Measurements from ENCODE around the gene PSD4. TPM values are rescaled to one million over a fixed set of nuclear protein-coding genes. Genes with fewer than 3 reads are reported as not detected.

The PSD4 gene
- total RNA-seq, 2 donors from 2014 or later: 174 to 200 TPM

GRCh38 chr2:113202305-113203216 lies 28.8 kb downstream of the PSD4 start:
- Mint-ChIP-seq H3K27me3 (ENCODE audit: low read depth) (no peaks in the 10 kb centered on the region), H3K9me3 (no peaks in the 10 kb centered on the region), H3K27ac (peak overlapping the region; percentile 48), H3K36me3 (ENCODE audit: insufficient read depth in 2 of 2) (peaks cover 3 to 10% of the 10 kb centered on the region in 2 donors), H3K4me1 (ENCODE audit: low read depth) (peaks cover 23% of the 10 kb centered on the region), H3K4me3 (no peak overlapping the region)
- ATAC-seq (replicated peaks in 1 of 2): no peak
- DNase-seq: no peak

- Mint-ChIP-seq H3K27me3 (ENCODE audit: low read depth) (no peaks in the 10 kb centered on the region), H3K4me3 (no peak overlapping the region), H3K9me3 (no peaks in the 10 kb centered on the region), H3K27ac (peak overlapping the region; percentile 48), H3K36me3 (ENCODE audit: insufficient read depth in 2 of 2) (peaks cover 3 to 8% of the 10 kb centered on the region in 2 donors), H3K4me1 (ENCODE audit: low read depth) (peaks cover 23% of the 10 kb centered on the region)
- ATAC-seq (replicated peaks in 1 of 2) (no peak), DNase-seq (no peak)
These were observed 29.4 kb downstream of the PSD4 start for GRCh38 chr2:113203217-113203530.

DNA sequence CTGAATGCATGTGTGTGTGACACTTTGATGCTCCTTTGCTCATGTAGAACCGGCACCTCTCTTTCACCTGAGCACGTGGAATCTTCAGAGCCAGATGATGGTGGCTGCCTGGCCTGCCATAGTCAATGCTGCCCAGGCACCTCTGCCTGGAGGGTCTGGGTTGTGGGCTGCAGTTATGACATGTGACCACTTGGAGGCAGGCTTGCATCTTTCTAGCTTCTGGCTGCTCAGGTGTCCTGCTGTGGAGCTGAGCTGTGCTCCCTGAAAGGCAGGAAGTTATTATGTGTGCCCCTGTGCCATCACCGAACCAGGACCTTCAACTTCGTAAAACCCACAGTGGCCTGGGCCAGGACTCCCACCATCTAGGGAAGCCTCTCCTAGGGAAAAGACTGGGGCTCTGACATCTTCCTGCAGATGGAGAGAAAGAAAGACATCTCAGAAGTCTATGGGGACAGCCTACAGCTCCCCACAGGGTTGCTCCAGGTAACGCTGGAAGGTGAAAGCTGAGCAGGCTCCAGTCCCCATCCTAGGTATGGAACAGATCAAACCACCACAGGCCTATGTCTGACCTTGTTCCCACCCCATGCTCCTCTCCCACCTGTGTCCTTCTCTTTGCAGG lies 30.2 kb downstream of the PSD4 start:
- Mint-ChIP-seq H3K9me3 (no peaks in the 10 kb centered on the region), H3K36me3 (ENCODE audit: insufficient read depth in 2 of 2) (peaks cover 3 to 6% of the 10 kb centered on the region in 2 donors), H3K4me3 (no peak overlapping the region), H3K4me1 (ENCODE audit: low read depth) (peaks cover 23% of the 10 kb centered on the region), H3K27me3 (ENCODE audit: low read depth) (no peaks in the 10 kb centered on the region), H3K27ac (peak overlapping the region; percentile 48)
- DNase-seq (peak; percentile 72 to 77), ATAC-seq (replicated peaks in 1 of 2) (peak; percentile 72 to 77)

- Mint-ChIP-seq H3K9me3 (no peaks in the 10 kb centered on the region), H3K4me3 (no peak overlapping the region), H3K27me3 (ENCODE audit: low read depth) (no peaks in the 10 kb centered on the region), H3K4me1 (ENCODE audit: low read depth) (peaks cover 19% of the 10 kb centered on the region), H3K27ac (peak overlapping the region; percentile 67), H3K36me3 (ENCODE audit: insufficient read depth in 2 of 2) (peaks cover 0 to 3% of the 10 kb centered on the region in 2 donors)
- ATAC-seq (replicated peaks in 1 of 2) (no peak), DNase-seq (no peak)
These were observed 32.5 kb downstream of the PSD4 start for GRCh38 chr2:113206251-113206650.

DNA sequence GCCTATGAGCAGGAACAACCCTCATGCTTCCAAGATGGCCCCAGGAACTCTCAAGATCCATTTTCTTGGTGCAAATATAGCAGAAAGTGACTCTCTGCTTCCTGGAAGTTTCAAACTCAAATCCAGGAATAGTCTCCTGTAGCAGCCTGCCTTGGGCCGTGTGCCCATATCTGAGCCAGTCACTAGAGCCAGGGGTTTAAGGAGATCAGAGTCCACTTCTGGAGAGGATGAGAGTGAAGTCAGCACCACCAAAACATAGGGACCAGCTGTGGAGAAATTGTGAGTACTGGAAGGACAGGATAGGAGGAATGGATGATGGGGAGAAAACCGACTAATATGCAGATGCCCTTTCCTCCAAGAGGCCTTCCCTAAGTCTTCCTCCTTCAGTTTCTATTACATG lies 33.2 kb downstream of the PSD4 start:
- H3K36me3 Mint-ChIP-seq (ENCODE audit: insufficient read depth in 2 of 2): peaks cover 0 to 3% of the 10 kb centered on the region in 2 donors
- peaks cover 19% of the 10 kb centered on the region for H3K4me1 Mint-ChIP-seq (ENCODE audit: low read depth)
- H3K9me3 Mint-ChIP-seq: no peaks in the 10 kb centered on the region
- ATAC-seq (replicated peaks in 1 of 2) (no peak), DNase-seq (no peak)
- no peak overlapping the region for H3K4me3 Mint-ChIP-seq
- no peak overlapping the region for H3K27ac Mint-ChIP-seq
- no peaks in the 10 kb centered on the region for H3K27me3 Mint-ChIP-seq (ENCODE audit: low read depth)

DNA sequence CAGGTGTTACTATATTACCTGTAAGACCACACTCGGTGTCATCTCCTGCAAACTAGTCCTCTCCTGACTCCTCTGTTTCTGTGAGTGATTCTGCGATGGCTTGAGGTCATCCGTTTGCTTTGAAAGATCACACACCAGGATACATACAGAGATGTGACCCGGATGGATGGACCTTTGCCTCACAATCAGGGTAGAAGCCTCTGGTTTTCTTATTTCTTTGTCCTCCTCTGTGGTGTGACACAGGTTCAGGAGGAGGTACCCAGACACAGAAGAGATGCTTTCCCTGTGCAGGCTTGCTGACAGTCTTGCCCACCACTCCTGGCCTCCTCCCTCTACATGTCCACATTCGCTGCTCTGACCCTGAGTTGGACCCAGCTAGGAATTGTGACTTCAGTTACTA lies 34.6 kb downstream of the PSD4 start:
- H3K4me3 Mint-ChIP-seq: no peak overlapping the region

DNA sequence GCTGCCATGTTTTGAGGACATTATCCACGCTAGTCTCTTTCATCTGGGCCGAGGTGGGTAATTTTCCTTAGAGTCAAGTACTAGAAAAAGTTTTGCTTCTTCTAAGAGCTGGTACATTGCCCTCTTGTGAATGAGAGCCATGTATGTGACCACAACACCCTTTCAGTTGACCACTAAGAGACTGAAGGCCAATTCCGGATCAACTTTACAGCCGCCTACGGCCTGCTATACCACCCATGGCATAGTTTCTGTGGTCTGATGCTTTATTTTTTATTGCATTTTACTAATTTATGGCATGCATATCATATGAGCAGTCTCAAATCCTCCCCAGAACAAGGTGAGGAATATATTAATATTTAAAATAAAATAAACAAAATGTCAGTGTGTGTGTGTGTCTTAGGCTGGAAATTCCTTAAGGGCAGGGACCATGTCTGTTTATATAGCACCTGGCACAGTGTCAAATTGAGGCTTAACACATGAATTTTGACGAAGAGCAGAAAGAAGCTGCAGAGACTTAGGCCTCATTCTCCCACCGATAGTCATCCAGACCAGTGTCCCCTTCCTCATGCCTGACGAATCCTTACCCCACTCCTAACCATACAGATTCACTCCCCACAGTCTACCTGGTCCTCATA lies 35.4 kb downstream of the PSD4 start:
- Mint-ChIP-seq H3K9me3 (no peaks in the 10 kb centered on the region), H3K36me3 (ENCODE audit: insufficient read depth in 2 of 2) (no peaks in the 10 kb centered on the region), H3K27ac (no peak overlapping the region), H3K4me3 (no peak overlapping the region), H3K27me3 (ENCODE audit: low read depth) (no peaks in the 10 kb centered on the region), H3K4me1 (ENCODE audit: low read depth) (peaks cover 8% of the 10 kb centered on the region)
- DNase-seq: no peak
- ATAC-seq (replicated peaks in 1 of 2): no peak

More for the DNA sequence above, 34.6 kb downstream of the PSD4 start:
- no peak overlapping the region for H3K27ac Mint-ChIP-seq
- H3K9me3 Mint-ChIP-seq: no peaks in the 10 kb centered on the region
- DNase-seq (no peak), ATAC-seq (replicated peaks in 1 of 2) (no peak)
- peaks cover 15% of the 10 kb centered on the region for H3K4me1 Mint-ChIP-seq (ENCODE audit: low read depth)
- H3K36me3 Mint-ChIP-seq (ENCODE audit: insufficient read depth in 2 of 2): no peaks in the 10 kb centered on the region
- no peaks in the 10 kb centered on the region for H3K27me3 Mint-ChIP-seq (ENCODE audit: low read depth)

- ATAC-seq (replicated peaks in 1 of 2) (peak in 1 of 2 donors; percentile 20), DNase-seq (no peak)
- Mint-ChIP-seq H3K4me3 (no peak overlapping the region), H3K27me3 (ENCODE audit: low read depth) (no peaks in the 10 kb centered on the region), H3K27ac (no peak overlapping the region), H3K4me1 (ENCODE audit: low read depth) (peaks cover 6% of the 10 kb centered on the region), H3K36me3 (ENCODE audit: insufficient read depth in 2 of 2) (no peaks in the 10 kb centered on the region), H3K9me3 (no peaks in the 10 kb centered on the region)
These were observed 35.9 kb downstream of the PSD4 start for GRCh38 chr2:113209646-113210171.

GRCh38 chr2:113211226-113212105 lies 37.7 kb downstream of the PSD4 start:
- Mint-ChIP-seq H3K4me3 (no peak overlapping the region), H3K4me1 (ENCODE audit: low read depth) (no peaks in the 10 kb centered on the region), H3K27me3 (ENCODE audit: low read depth) (no peaks in the 10 kb centered on the region), H3K36me3 (ENCODE audit: insufficient read depth in 2 of 2) (no peaks in the 10 kb centered on the region), H3K9me3 (no peaks in the 10 kb centered on the region), H3K27ac (no peak overlapping the region)
- ATAC-seq (replicated peaks in 1 of 2): no peak
- DNase-seq: no peak

DNA sequence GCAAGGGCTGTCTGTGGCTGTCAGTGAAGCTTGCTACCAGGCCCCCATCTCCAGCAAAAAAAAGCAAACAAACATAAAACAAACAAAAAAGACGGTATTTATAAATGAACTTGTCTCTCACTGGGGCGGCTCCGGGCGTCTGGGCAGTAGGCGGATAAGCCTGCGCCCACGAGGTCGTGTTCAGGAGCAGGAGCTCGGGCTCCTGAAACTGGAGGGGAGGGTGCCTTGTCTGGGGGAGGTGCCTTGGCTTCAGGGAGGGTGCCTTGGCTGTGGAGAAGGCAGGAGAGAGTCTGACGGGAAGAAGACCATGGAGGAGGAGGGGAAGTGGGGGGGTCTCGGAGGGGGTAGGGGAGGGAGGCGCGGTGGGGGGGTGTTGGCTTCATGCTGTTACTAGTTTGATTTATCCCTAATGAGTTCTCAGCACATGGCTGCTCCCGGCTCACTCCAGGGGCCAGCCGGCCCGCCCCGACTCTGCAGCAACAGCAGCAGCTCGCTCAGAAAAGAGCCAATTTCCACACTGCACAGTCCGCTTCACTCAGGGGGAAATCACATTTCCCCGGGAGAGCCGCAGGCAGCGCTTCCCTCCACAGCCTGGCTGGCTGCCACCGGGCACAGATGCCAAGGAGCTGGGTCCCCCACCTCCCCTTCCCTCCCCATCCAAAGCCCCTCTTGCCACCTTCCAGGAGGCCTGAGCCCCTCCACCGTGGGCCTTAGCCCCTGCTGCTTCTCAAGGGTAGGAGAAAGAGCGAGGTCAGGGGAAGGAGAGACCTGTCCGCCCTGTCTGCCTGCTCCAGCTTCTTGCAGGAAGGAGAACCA lies 38.7 kb downstream of the PSD4 start:
- H3K27me3 Mint-ChIP-seq (ENCODE audit: low read depth): no peaks in the 10 kb centered on the region
- peaks cover 5% of the 10 kb centered on the region for H3K4me1 Mint-ChIP-seq (ENCODE audit: low read depth)
- H3K27ac Mint-ChIP-seq: peak overlapping the region; percentile 22
- ATAC-seq (replicated peaks in 1 of 2): peak in 1 of 2 donors; percentile 8
- no peaks in the 10 kb centered on the region for H3K36me3 Mint-ChIP-seq (ENCODE audit: insufficient read depth in 2 of 2)
- H3K9me3 Mint-ChIP-seq: no peaks in the 10 kb centered on the region
- H3K4me3 Mint-ChIP-seq: no peak overlapping the region
- DNase-seq: no peak

- no peaks in the 10 kb centered on the region for H3K9me3 Mint-ChIP-seq
- peak overlapping the region; percentile 15 for H3K27ac Mint-ChIP-seq
- H3K36me3 Mint-ChIP-seq (ENCODE audit: insufficient read depth in 2 of 2): no peaks in the 10 kb centered on the region
- no peaks in the 10 kb centered on the region for H3K27me3 Mint-ChIP-seq (ENCODE audit: low read depth)
- H3K4me1 Mint-ChIP-seq (ENCODE audit: low read depth): peaks cover 14% of the 10 kb centered on the region
- no peak for ATAC-seq (replicated peaks in 1 of 2)
- DNase-seq: no peak
- no peak overlapping the region for H3K4me3 Mint-ChIP-seq
These were observed 39.5 kb downstream of the PSD4 start for GRCh38 chr2:113213061-113213930.

Measured in activated T-cell treated with anti-CD3 and anti-CD28 coated beads, Interleukin-2, amount 50 U/mL, for 72 hours (primary cell).